ENCODE data around the gene SDHB.

SDHB gene

GRCh38 chr1:16980473-16981268 is 73.2 kb downstream of the SDHB start, which contains the start of gene MFAP2:
Gene MFAP2 (minus strand): TSS chr1:16980620. CDS start chr1:16978273, 2,347 bp downstream.
- DNase-seq (ENCODE audit: low spot score), result no peak
- TF ChIP-seq CTCF (IDR thresholded peaks at IDR 0.05; ENCODE audit: extremely low read depth, missing control alignments), result no peak

GRCh38 chr1:16979475-16980327 is 74.1 kb downstream of the SDHB start:
- TF ChIP-seq CTCF (IDR thresholded peaks at IDR 0.05; ENCODE audit: extremely low read depth, missing control alignments), result no peak
- no peak for DNase-seq (ENCODE audit: low spot score)

- TF ChIP-seq CTCF (IDR thresholded peaks at IDR 0.05; ENCODE audit: extremely low read depth, missing control alignments), result no peak
- DNase-seq (ENCODE audit: low spot score), result no peak
Measured at GRCh38 chr1:16978567-16979474, 75.0 kb downstream of the SDHB start.

- no peak for TF ChIP-seq CTCF (IDR thresholded peaks at IDR 0.05; ENCODE audit: extremely low read depth, missing control alignments)
- DNase-seq (ENCODE audit: low spot score), result no peak
Measured at GRCh38 chr1:16978139-16978538, 75.7 kb downstream of the SDHB start.

GRCh38 chr1:16977377-16977776 is 76.5 kb downstream of the SDHB start:
- no peak for TF ChIP-seq CTCF (IDR thresholded peaks at IDR 0.05; ENCODE audit: extremely low read depth, missing control alignments)
- no peak for DNase-seq (ENCODE audit: low spot score)

- no peak for DNase-seq (ENCODE audit: low spot score)
- TF ChIP-seq CTCF (IDR thresholded peaks at IDR 0.05; ENCODE audit: extremely low read depth, missing control alignments), result no peak
Measured at GRCh38 chr1:16976966-16977365, 76.9 kb downstream of the SDHB start.
